Measurements from ENCODE around the gene MAGEB17.
A peak's percentile ranks its signal among the peaks of the same experiment; 100 is the strongest.

Gene MAGEB17, protein sequence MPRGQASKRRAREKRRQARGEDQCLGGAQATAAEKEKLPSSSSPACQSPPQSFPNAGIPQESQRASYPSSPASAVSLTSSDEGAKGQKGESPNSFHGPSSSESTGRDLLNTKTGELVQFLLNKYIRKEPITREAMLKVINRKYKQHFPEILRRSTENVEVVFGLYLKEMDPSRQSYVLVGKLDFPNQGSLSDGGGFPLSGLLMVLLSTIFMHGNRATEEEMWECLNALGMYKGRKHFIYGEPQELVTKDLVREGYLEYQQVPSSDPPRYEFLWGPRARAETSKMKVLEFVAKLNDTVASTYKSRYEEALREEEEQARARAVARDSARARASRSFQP

DNA sequence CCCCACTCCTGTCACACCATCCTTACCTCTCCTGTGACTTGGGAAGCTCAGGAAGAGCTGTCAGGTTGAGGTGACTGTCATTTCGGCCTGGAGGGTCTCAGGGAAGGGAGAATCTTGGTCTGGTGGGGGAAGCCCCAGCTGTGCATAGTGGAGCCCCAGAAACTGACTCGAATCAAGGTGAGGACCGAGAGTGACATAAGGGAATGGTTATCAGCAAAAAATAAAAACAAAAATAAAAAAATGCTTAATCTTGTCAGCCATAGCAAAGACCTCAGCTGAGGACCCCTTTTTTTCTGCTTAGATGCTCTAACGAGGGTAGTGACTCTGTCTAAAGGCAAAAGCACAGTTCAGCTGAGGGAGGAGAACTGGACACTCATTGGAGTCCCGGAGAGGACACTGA, at the start of gene MAGEB17:
Gene MAGEB17 (plus strand): TSS at position 301 of the 400 bp plus-strand sequence. CDS start 2,902 bp downstream, outside the sequence.
- no peak within 1 kb of the TSS for H3K27ac ChIP-seq
- peaks cover 54% of the 10 kb centered on the region for H3K27me3 ChIP-seq (ENCODE audit: insufficient read depth, low read depth, severe bottlenecking)
- H3K9me3 ChIP-seq (ENCODE audit: severe bottlenecking) = no peaks in the 10 kb centered on the region
- DNase-seq = no peak
- H3K4me3 ChIP-seq (ENCODE audit: low read depth, low read length) = no peak within 1 kb of the TSS
- TF ChIP-seq, protein P1, sequence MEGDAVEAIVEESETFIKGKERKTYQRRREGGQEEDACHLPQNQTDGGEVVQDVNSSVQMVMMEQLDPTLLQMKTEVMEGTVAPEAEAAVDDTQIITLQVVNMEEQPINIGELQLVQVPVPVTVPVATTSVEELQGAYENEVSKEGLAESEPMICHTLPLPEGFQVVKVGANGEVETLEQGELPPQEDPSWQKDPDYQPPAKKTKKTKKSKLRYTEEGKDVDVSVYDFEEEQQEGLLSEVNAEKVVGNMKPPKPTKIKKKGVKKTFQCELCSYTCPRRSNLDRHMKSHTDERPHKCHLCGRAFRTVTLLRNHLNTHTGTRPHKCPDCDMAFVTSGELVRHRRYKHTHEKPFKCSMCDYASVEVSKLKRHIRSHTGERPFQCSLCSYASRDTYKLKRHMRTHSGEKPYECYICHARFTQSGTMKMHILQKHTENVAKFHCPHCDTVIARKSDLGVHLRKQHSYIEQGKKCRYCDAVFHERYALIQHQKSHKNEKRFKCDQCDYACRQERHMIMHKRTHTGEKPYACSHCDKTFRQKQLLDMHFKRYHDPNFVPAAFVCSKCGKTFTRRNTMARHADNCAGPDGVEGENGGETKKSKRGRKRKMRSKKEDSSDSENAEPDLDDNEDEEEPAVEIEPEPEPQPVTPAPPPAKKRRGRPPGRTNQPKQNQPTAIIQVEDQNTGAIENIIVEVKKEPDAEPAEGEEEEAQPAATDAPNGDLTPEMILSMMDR (IDR thresholded peaks at IDR 0.05; ENCODE audit: low read depth, low read length) = no peak
- no peaks in the 10 kb centered on the region for H3K36me3 ChIP-seq

DNA sequence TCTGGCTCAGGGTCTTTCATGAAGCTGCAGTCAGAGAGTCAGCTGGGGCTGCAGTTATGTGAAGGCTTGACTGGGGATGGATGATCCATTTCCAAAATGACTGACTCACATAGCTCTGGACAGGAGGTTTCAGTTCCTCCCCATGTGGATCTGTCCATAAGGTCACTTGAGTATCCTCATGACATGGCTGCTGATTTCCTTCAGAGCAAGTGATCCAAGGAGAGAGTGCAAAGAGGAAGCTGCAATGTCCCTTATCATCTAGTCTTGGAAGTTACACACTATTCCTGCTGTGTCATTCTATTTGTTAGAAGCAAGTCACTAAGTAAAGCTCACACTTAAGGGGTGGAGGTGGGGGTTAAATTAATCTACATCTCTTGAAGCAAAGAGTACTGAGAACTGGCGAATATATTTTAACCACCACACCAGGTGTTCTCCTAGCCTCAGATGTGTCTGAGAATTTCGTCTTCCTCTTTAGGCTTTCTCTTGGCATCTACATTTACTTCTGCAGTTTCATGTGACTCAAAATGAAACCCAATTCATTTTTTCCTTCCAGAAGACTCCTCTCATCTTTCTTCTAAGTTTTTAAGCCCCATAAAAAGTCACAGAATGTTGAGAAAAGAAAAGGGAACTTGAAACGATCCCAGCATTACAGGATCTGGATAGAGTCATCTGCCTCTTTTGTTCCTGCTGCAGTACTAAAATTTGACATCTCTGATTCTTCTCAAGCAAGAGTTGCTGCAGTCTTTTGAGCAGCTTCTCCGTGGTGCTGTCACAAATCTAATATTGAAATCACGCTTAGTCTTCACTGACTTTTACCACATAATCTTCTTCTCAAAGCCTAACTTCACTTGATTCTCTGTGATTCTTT, 47.7 kb upstream of the MAGEB17 start:
- Histone ChIP-seq H3K9me3 (ENCODE audit: severe bottlenecking) (no peaks in the 10 kb centered on the region), H3K27me3 (ENCODE audit: insufficient read depth, low read depth, severe bottlenecking) (peaks cover 46% of the 10 kb centered on the region), H3K36me3 (no peaks in the 10 kb centered on the region), H3K27ac (no peak overlapping the region), H3K4me3 (ENCODE audit: low read depth, low read length) (no peak overlapping the region)
- no peak for DNase-seq
- TF ChIP-seq, protein P1 (IDR thresholded peaks at IDR 0.05; ENCODE audit: low read depth, low read length) = no peak

DNA sequence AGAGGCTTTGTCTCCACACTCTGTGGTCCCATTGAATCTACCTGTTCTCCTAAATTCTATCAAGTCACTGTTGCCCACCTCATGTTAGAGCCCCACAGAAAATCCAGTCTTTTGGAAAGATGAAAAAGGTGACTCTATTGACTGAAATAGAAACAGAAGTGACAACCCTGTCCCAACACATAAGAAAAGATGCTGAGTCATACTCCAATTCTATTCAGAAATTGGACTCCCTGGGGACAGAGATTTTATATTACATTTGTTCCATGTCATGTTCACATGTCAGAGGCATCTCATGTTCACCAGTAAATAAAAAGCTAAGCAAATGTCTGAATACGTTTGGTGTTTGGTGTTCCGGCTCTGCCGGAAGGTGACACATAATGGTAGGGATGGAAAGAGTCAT, 46.9 kb upstream of the MAGEB17 start:
- TF ChIP-seq, protein P1 (IDR thresholded peaks at IDR 0.05; ENCODE audit: low read depth, low read length) = no peak
- Histone ChIP-seq H3K27ac (no peak overlapping the region), H3K4me3 (ENCODE audit: low read depth, low read length) (no peak overlapping the region), H3K9me3 (ENCODE audit: severe bottlenecking) (no peaks in the 10 kb centered on the region), H3K36me3 (no peaks in the 10 kb centered on the region), H3K27me3 (ENCODE audit: insufficient read depth, low read depth, severe bottlenecking) (peaks cover 54% of the 10 kb centered on the region)
- no peak for DNase-seq

DNA sequence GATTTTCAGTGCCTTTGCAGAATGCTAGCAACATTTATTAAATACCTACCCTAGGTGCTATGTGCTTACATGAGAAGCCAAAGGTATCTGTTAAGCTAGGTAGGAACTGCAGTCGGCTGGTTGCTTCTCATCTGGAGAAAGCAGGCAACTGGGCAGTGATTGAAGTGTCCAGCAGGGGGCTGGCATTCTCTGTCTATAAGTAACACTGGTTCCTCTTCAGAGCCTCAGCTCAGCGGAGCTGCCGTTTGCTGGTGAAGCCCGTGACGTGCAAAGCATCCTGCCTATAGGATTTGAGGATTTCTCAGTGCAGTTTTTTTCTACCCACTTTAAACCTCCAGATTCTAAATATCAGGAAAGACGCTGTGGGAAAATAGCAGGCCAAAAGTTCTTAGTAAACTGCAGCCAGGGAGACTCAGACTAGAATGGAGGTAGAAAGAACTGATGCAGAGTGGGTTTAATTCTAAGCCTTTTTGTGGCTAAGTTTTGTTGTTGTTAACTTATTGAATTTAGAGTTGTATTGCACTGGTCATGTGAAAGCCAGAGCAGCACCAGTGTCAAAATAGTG, 44.0 kb upstream of the MAGEB17 start, which contains the start of gene GRPR:
Gene GRPR (plus strand): TSS at position 344 of the 565 bp plus-strand sequence. CDS start 389 bp downstream, outside the sequence.
- TF ChIP-seq, protein P1 (IDR thresholded peaks at IDR 0.05; ENCODE audit: low read depth, low read length) = peak; percentile 85
- H3K4me3 ChIP-seq (ENCODE audit: low read depth, low read length) = no peak within 1 kb of the TSS
- no peaks in the 10 kb centered on the region for H3K36me3 ChIP-seq
- H3K27me3 ChIP-seq (ENCODE audit: insufficient read depth, low read depth, severe bottlenecking) = peaks cover 68% of the 10 kb centered on the region
- no peak within 1 kb of the TSS for H3K27ac ChIP-seq
- no peaks in the 10 kb centered on the region for H3K9me3 ChIP-seq (ENCODE audit: severe bottlenecking)
- DNase-seq = peak; percentile 76

DNA sequence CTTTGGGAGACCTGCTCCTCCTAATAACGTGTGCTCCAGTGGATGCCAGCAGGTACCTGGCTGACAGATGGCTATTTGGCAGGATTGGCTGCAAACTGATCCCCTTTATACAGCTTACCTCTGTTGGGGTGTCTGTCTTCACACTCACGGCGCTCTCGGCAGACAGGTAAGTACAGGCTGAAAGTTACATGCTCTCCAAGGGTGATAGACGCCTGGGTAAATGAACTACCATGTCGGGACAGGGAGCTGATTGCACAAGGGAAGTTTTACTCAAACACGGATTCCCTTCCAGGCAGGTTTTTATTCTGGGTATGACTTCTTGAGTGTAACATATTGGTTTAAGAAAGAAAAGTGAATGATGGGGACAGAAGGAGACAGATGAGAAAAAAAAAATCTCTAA, 43.1 kb upstream of the MAGEB17 start:
- no peaks in the 10 kb centered on the region for H3K9me3 ChIP-seq (ENCODE audit: severe bottlenecking)
- TF ChIP-seq, protein P1 (IDR thresholded peaks at IDR 0.05; ENCODE audit: low read depth, low read length) = no peak
- peaks cover 71% of the 10 kb centered on the region for H3K27me3 ChIP-seq (ENCODE audit: insufficient read depth, low read depth, severe bottlenecking)
- no peak overlapping the region for H3K27ac ChIP-seq
- no peak overlapping the region for H3K4me3 ChIP-seq (ENCODE audit: low read depth, low read length)
- no peaks in the 10 kb centered on the region for H3K36me3 ChIP-seq
- DNase-seq = no peak
